MM.1S (cell line): Measurements from ENCODE around the gene SAA4.

Experiments used
- CTCF ChIP-seq: fragments of 300-600 bp; sonication (generic); IDR thresholded peaks from 2 replicates; pipeline ENCODE4 v1.5.1; 2016; ENCODE audit warnings: antibody characterized with exemption, low read length, mixed read lengths
- EZH2 ChIP-seq: fragments of 300-600 bp; sonication (generic); optimal IDR thresholded peaks from 2 replicates; pipeline ENCODE3; 2017; ENCODE audit warnings: low read depth, mild to moderate bottlenecking, antibody characterized with exemption, low read length, mixed read lengths
- EZH2phosphoT487 ChIP-seq: fragments of 300-600 bp; sonication (generic); IDR thresholded peaks from 2 replicates; pipeline ENCODE4 v1.6.1; 2018; ENCODE audit warnings: antibody characterized with exemption, low read length

- TF ChIP-seq CTCF (no peak), EZH2 (no peak), EZH2phosphoT487 (no peak)
These were observed 41.1 kb upstream of the SAA4 start for GRCh38 chr11:18277565-18278271.
